H9 (cell line): ENCODE results near the gene SPTBN5. TPM values are rescaled to one million over a fixed set of nuclear protein-coding genes. Genes with fewer than 3 reads are reported as not detected.

Source experiments
- DNase-seq: peaks from one replicate; pipeline ENCODE4 v3.0.0-alpha.2; 2017
- H2AFZ ChIP-seq: one replicate; pipeline ENCODE4 v1.6.1; 2013; ENCODE audit warnings: mild to moderate bottlenecking, low read length, control low read depth, moderate library complexity
- H2AK5ac ChIP-seq: 2 replicates; pipeline ENCODE4 v1.6.1; 2013; ENCODE audit warnings: low read length, control low read depth, mixed read lengths; ENCODE audit not compliant: insufficient read length
- H2BK120ac ChIP-seq: one replicate; pipeline ENCODE4 v1.6.1; 2013; ENCODE audit warnings: low read depth, mild to moderate bottlenecking, low read length, control low read depth, inconsistent platforms; ENCODE audit not compliant: poor library complexity, severe bottlenecking
- H2BK12ac ChIP-seq: 2 replicates; pipeline ENCODE4 v1.6.1; 2013; ENCODE audit warnings: low read length, control low read depth, mixed read lengths, low read depth; ENCODE audit not compliant: insufficient read length
- H2BK15ac ChIP-seq: 2 replicates; pipeline ENCODE4 v1.6.1; 2013; ENCODE audit warnings: low read depth, low read length, control low read depth
- H2BK20ac ChIP-seq: one replicate; pipeline ENCODE4 v1.6.1; 2013; ENCODE audit warnings: low read depth, mild to moderate bottlenecking, low read length, control low read depth, inconsistent platforms; ENCODE audit not compliant: poor library complexity, severe bottlenecking
- H2BK5ac ChIP-seq: 2 replicates; pipeline ENCODE4 v1.6.1; 2013; ENCODE audit warnings: low read length, control low read depth, mixed read lengths; ENCODE audit not compliant: insufficient read length
- H3K14ac ChIP-seq: 2 replicates; pipeline ENCODE4 v1.6.1; 2013; ENCODE audit warnings: low read length, control low read depth; ENCODE audit not compliant: insufficient read depth
- H3K18ac ChIP-seq: 2 replicates; pipeline ENCODE4 v1.6.1; 2013; ENCODE audit warnings: low read depth, mild to moderate bottlenecking, mixed read lengths, low read length, control low read depth; ENCODE audit not compliant: insufficient read length
- H3K23ac ChIP-seq: 2 replicates; pipeline ENCODE4 v1.6.1; 2013; ENCODE audit warnings: low read length, control low read depth, mixed read lengths, low read depth; ENCODE audit not compliant: insufficient read length
- H3K23me2 ChIP-seq: 2 replicates; pipeline ENCODE4 v1.6.1; 2013; ENCODE audit warnings: low read depth, mild to moderate bottlenecking, mixed read lengths, low read length, control low read depth; ENCODE audit not compliant: insufficient read length, poor library complexity, severe bottlenecking
- H3K27ac ChIP-seq: 2 replicates; pipeline ENCODE4 v1.5.1; 2013; ENCODE audit warnings: low read length, control low read depth, mixed read lengths, low read depth; ENCODE audit not compliant: insufficient read length
- H3K27me3 ChIP-seq: 2 replicates; pipeline ENCODE4 v1.6.1; 2013; ENCODE audit warnings: low read length, control low read depth, inconsistent platforms; ENCODE audit not compliant: insufficient read depth
- H3K4ac ChIP-seq: 2 replicates; pipeline ENCODE4 v1.6.1; 2013; ENCODE audit warnings: low read depth, mild to moderate bottlenecking, control low read depth, inconsistent platforms, low read length, moderate library complexity
- H3K4me1 ChIP-seq: 2 replicates; pipeline ENCODE4 v1.6.1; 2013; ENCODE audit warnings: low read length, control low read depth, inconsistent platforms; ENCODE audit not compliant: insufficient read depth
- H3K4me2 ChIP-seq: 2 replicates; pipeline ENCODE4 v1.6.1; 2013; ENCODE audit warnings: low read length, control low read depth, mixed read lengths; ENCODE audit not compliant: insufficient read length, insufficient read depth
- H3K56ac ChIP-seq: 2 replicates; pipeline ENCODE4 v1.6.1; 2013; ENCODE audit warnings: low read depth, mild to moderate bottlenecking, mixed read lengths, low read length, control low read depth; ENCODE audit not compliant: insufficient read length
- H3K79me1 ChIP-seq: 2 replicates; pipeline ENCODE4 v1.6.1; 2013; ENCODE audit warnings: low read depth, mild to moderate bottlenecking, moderate library complexity, low read length, control low read depth, inconsistent platforms; ENCODE audit not compliant: insufficient read depth, poor library complexity, severe bottlenecking
- H3K79me2 ChIP-seq: 2 replicates; pipeline ENCODE4 v1.6.1; 2013; ENCODE audit warnings: low read length, control low read depth, inconsistent platforms; ENCODE audit not compliant: insufficient read depth
- H3K9ac ChIP-seq: 2 replicates; pipeline ENCODE4 v1.6.1; 2013; ENCODE audit warnings: low read length, control low read depth, mixed read lengths; ENCODE audit not compliant: insufficient read length; ENCODE audit errors: extremely low read depth
- H3K9me3 ChIP-seq: one replicate; pipeline ENCODE4 v1.6.1; 2013; ENCODE audit warnings: low read depth, low read length, inconsistent platforms; ENCODE audit not compliant: control insufficient read depth
- H3T11ph ChIP-seq: one replicate; pipeline ENCODE4 v1.6.1; 2013; ENCODE audit warnings: mild to moderate bottlenecking, low read length, control low read depth, inconsistent platforms
- H4K20me1 ChIP-seq: one replicate; pipeline ENCODE4 v1.6.1; 2013; ENCODE audit not compliant: control insufficient read depth, insufficient read length, insufficient read depth
- H4K5ac ChIP-seq: 2 replicates; pipeline ENCODE4 v1.6.1; 2013; ENCODE audit warnings: low read depth, mild to moderate bottlenecking, mixed read lengths, low read length, control low read depth; ENCODE audit not compliant: insufficient read length
- H4K8ac ChIP-seq: replicated peaks from 2 replicates; pipeline ENCODE4 v1.6.1; 2013; ENCODE audit warnings: low read length, control low read depth, mixed read lengths, low read depth; ENCODE audit not compliant: insufficient read length
- H4K91ac ChIP-seq: 2 replicates; pipeline ENCODE4 v1.6.1; 2013; ENCODE audit warnings: low read depth, mild to moderate bottlenecking, moderate library complexity, mixed read lengths, low read length, control low read depth; ENCODE audit not compliant: insufficient read length
- H3K27ac Mint-ChIP-seq, 3 experiments: 2 replicates in 2 of 3; 3 replicates in 1 of 3; pipeline ENCODE4 v1.8.0; 2020 to 2021; ENCODE audit warnings: mixed read lengths in 3 of 3, mild to moderate bottlenecking in 1 of 3, moderate library complexity in 1 of 3
- H3K27me3 Mint-ChIP-seq: 2 replicates; pipeline ENCODE4 v1.8.0; 2021; ENCODE audit warnings: low read depth, mild to moderate bottlenecking, moderate library complexity, mixed read lengths
- H3K36me3 Mint-ChIP-seq, 3 experiments: 2 replicates in 2 of 3; 3 replicates in 1 of 3; pipeline ENCODE4 v1.8.0; 2020 to 2021; ENCODE audit warnings: low read depth in 3 of 3, mixed read lengths in 3 of 3; ENCODE audit not compliant: insufficient read depth in 1 of 3
- H3K4me1 Mint-ChIP-seq, 2 experiments: 2 replicates each; pipeline ENCODE4 v1.8.0; 2020; ENCODE audit warnings: mixed read lengths in 2 of 2
- H3K4me3 Mint-ChIP-seq, 2 experiments: 2 replicates in 1 of 2; 3 replicates in 1 of 2; pipeline ENCODE4 v1.8.0; 2020 to 2021; ENCODE audit warnings: mild to moderate bottlenecking in 2 of 2, mixed read lengths in 2 of 2, moderate library complexity in 1 of 2
- H3K9me3 Mint-ChIP-seq, 2 experiments: 2 replicates in 1 of 2; 3 replicates in 1 of 2; pipeline ENCODE4 v1.8.0; 2020; ENCODE audit warnings: mild to moderate bottlenecking in 2 of 2, mixed read lengths in 2 of 2, moderate library complexity in 1 of 2
- WGBS: extraction: QIAGEN DNeasy Blood & Tissue Kit; methylation state at CpG from one replicate; pipeline ENCODE4 v1.1.7; 2013; ENCODE audit warnings: missing lambda C conversion rate, low lambda C conversion rate, mixed read lengths; ENCODE audit not compliant: insufficient read length; ENCODE audit errors: extremely low coverage; 5-methylcytosine and 5-hydroxymethylcytosine counted together
- total RNA-seq: library from RNA; stranded (reverse); gene quantifications from 2 replicates; pipeline ENCODE4 v1.2.1, GENCODE V29; 2021
- TF ChIP-seq, protein P1 (sequence below): fragments of 200-600 bp; sonication (generic); conservative IDR thresholded peaks from 3 replicates; pipeline ENCODE4 v1.8.0; 2021; ENCODE audit warnings: antibody characterized with exemption, mild to moderate bottlenecking

SPTBN5 gene
- total RNA-seq, 1 experiment from 2014 or later: 0.90 TPM

DNA sequence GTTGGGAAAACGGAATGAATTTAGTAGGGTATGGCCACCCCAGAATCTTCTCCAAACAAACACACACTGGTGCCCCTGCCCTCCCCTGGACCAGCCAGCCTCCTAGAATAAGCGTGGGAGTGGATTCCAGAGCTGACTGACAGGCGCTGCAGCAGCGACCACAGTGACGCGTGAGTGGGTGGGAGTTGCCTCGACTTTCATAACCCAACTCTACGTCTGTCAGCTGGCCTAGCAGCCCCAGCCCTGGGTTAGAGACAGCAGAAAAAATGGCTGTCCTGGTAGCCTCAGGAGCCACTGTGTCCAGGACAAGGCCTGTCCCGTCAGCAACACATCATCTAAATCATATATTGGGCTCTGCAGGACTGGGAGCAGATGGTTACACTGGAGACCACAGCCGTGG, 45.2 kb downstream of the SPTBN5 start:
- Histone ChIP-seq H2BK120ac (no peak overlapping the region), H3K79me1 (no peaks in the 10 kb centered on the region), H2AFZ (no peak overlapping the region), H2BK15ac (no peak overlapping the region), H4K20me1 (no peaks in the 10 kb centered on the region), H4K8ac (no peak overlapping the region), H3K9ac (no peak overlapping the region), H3K56ac (no peak overlapping the region), H3K23ac (no peak overlapping the region), H3K4me2 (no peak overlapping the region), H3T11ph (no peak overlapping the region), H2BK12ac (no peak overlapping the region), H3K79me2 (no peaks in the 10 kb centered on the region), H3K23me2 (peaks cover 3% of the 10 kb centered on the region), H3K18ac (no peak overlapping the region), H4K5ac (no peak overlapping the region), H3K4me1 (no peaks in the 10 kb centered on the region), H3K9me3 (no peaks in the 10 kb centered on the region), H4K91ac (no peak overlapping the region), H3K27ac (no peak overlapping the region), H2BK5ac (no peak overlapping the region), H3K14ac (no peak overlapping the region), H3K27me3 (no peaks in the 10 kb centered on the region), H3K4ac (no peak overlapping the region), H2AK5ac (no peak overlapping the region), H2BK20ac (no peak overlapping the region)
- TF ChIP-seq, protein P1, sequence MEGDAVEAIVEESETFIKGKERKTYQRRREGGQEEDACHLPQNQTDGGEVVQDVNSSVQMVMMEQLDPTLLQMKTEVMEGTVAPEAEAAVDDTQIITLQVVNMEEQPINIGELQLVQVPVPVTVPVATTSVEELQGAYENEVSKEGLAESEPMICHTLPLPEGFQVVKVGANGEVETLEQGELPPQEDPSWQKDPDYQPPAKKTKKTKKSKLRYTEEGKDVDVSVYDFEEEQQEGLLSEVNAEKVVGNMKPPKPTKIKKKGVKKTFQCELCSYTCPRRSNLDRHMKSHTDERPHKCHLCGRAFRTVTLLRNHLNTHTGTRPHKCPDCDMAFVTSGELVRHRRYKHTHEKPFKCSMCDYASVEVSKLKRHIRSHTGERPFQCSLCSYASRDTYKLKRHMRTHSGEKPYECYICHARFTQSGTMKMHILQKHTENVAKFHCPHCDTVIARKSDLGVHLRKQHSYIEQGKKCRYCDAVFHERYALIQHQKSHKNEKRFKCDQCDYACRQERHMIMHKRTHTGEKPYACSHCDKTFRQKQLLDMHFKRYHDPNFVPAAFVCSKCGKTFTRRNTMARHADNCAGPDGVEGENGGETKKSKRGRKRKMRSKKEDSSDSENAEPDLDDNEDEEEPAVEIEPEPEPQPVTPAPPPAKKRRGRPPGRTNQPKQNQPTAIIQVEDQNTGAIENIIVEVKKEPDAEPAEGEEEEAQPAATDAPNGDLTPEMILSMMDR: no peak
- no peaks in the 10 kb centered on the region for H3K9me3 Mint-ChIP-seq
- H3K4me3 Mint-ChIP-seq: no peak overlapping the region
- no CpG with 5 or more reads among the region's 10 CpGs for WGBS
- 0 out of 4 replicates have a peak, but pooled peaks cover 0 to 5% of the 10 kb centered on the region in 2 experiments for H3K4me1 Mint-ChIP-seq
- H3K27ac Mint-ChIP-seq: no peak overlapping the region
- H3K27me3 Mint-ChIP-seq: peaks cover 3% of the 10 kb centered on the region
- peaks cover 3 to 25% (median 21%) of the 10 kb centered on the region in 3 experiments; a peak in 6 of 7 replicates for H3K36me3 Mint-ChIP-seq
- DNase-seq: no peak
